BJ (cell line): ENCODE measurements around the gene PGP. TPM values are rescaled to one million over a fixed set of nuclear protein-coding genes. Genes with fewer than 3 reads are reported as not detected.

Source experiments
- CTCF ChIA-PET: fragments of 350-600 bp; formaldehyde crosslinking; extraction: SDS; loops from one replicate; lab custom pipeline; 2021; ENCODE audit warnings: antibody characterized with exemption, inconsistent platforms; lab: Yijun Ruan, JAX
- POLR2A ChIA-PET: fragments of 300-600 bp; sonication (Branson Sonifier 250); formaldehyde crosslinking; extraction: SDS; loops from one replicate; lab custom pipeline; 2021; ENCODE audit warnings: antibody characterized with exemption; lab: Charles Lee
- DNase-seq: peaks from one replicate; pipeline ENCODE4 v3.0.0-alpha.2; 2011; ENCODE audit warnings: low read depth
- H3K27me3 ChIP-seq: 2 replicates; pipeline ENCODE4 v1.6.0; 2011; ENCODE audit warnings: low read length; ENCODE audit not compliant: control insufficient read depth, insufficient read depth
- H3K36me3 ChIP-seq: 2 replicates; pipeline ENCODE4 v1.5.1; 2011; ENCODE audit warnings: low read length; ENCODE audit not compliant: control insufficient read depth, insufficient read depth
- H3K4me3 ChIP-seq: 2 replicates; pipeline ENCODE4 v1.5.1; 2011; ENCODE audit warnings: low read depth, mild to moderate bottlenecking, control low read depth, low read length
- polyA plus RNA-seq: library from polyadenylated mRNA; depleted of rRNA; stranded (reverse); fragments of >200 nt; gene quantifications from 2 replicates; pipeline ENCODE4 v1.2.3, GENCODE V29; 2011
- TF ChIP-seq, protein P1 (sequence below): IDR thresholded peaks from 2 replicates; pipeline ENCODE4 v1.5.1; 2011; ENCODE audit warnings: low read depth, mild to moderate bottlenecking, control low read depth, inconsistent platforms, low read length, moderate library complexity; ENCODE audit not compliant: insufficient read depth

The PGP gene
- polyA plus RNA-seq, 1 experiment = 7.7 TPM

DNA sequence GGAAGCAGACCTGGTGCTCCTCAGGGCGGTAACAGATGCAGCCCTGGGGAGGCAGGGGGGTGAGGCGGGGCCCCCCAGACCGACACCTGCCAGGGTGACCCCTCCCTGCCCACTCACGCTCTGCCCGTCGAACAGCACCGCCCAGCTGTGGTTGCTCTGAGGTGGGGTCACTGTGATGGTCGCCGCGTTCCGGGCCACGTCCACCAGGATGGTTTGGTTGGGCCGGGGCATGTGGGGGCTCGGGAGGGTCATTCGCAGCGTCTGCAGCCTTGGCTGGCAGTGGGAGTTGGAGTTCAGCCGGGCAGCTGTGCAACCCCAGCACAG lies 4.7 kb downstream of the PGP start:
- no peak for DNase-seq
- Histone ChIP-seq H3K36me3 (peaks cover 19% of the 10 kb centered on the region), H3K27me3 (no peaks in the 10 kb centered on the region), H3K4me3 (no peak overlapping the region)
- CTCF ChIA-PET = no interaction called here
- POLR2A ChIA-PET = no interaction called here
- TF ChIP-seq, protein P1, sequence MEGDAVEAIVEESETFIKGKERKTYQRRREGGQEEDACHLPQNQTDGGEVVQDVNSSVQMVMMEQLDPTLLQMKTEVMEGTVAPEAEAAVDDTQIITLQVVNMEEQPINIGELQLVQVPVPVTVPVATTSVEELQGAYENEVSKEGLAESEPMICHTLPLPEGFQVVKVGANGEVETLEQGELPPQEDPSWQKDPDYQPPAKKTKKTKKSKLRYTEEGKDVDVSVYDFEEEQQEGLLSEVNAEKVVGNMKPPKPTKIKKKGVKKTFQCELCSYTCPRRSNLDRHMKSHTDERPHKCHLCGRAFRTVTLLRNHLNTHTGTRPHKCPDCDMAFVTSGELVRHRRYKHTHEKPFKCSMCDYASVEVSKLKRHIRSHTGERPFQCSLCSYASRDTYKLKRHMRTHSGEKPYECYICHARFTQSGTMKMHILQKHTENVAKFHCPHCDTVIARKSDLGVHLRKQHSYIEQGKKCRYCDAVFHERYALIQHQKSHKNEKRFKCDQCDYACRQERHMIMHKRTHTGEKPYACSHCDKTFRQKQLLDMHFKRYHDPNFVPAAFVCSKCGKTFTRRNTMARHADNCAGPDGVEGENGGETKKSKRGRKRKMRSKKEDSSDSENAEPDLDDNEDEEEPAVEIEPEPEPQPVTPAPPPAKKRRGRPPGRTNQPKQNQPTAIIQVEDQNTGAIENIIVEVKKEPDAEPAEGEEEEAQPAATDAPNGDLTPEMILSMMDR = no peak

DNA sequence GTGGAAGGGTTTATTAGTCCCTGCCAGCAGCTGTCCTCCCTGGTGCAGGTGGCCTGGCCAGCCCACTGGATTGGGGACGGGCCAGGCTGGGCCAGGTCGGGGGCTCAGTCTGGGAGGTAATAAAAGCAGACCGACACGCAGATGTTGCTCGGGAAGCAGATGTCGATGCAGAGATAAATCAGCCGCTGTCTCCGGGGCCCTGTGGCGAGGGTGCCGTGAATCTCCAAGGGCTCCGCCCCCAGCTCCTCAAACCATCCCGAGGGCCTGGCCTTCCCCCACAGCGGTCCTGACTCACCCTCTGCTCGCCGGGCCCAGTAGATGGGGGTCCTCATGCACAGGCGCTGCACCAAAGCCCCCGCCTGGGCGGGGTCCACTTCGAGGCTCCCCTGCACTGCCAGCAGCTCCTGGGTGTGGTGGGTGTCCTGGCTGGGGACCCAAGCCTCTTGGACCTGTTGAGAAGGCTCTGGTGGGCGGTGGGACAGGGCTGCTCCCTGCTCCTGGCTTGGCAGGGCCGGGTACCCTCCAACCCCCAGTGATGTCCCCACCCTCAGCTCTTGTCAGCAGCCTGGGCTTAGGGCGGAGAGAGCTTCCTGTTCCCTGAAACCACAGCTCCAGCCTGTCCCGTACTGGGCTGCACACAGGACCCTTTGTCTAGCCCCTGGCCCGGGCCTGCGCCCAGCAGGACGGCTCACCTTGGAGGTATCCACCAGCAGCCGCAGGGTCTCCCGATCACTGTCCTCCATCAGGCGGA lies 5.2 kb downstream of the PGP start:
- ChIA-PET POLR2A (interaction anchor here (0.6 kb wide), 1 partner anchor 15 kb away, joined by 3 read pairs; no protein-coding TSS in a partner anchor), CTCF (no interaction called here)
- TF ChIP-seq, protein P1 = no peak
- Histone ChIP-seq H3K27me3 (no peaks in the 10 kb centered on the region), H3K4me3 (no peak overlapping the region), H3K36me3 (peaks cover 19% of the 10 kb centered on the region)
- DNase-seq = no peak

DNA sequence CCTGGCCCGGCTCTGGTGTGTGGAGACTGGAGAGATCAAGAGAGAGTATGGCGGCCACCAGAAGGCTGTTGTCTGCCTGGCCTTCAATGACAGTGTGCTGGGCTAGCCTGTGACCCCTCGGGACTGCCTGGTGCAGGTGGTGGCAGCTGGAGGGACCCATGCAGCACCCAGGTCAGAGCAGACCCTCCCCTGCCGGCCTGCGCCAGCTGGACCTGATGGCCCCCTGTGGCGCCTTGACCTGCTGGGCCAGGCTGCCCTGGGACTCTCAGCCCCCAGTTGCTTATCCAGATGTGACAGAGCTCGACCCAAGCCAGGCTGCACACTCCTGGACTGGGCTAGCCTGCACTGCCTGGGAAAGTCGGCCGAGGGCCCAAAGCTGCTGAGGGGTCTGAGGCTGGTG lies 5.9 kb downstream of the PGP start:
- no peak for DNase-seq
- Histone ChIP-seq H3K27me3 (no peaks in the 10 kb centered on the region), H3K4me3 (no peak overlapping the region), H3K36me3 (peaks cover 19% of the 10 kb centered on the region)
- CTCF ChIA-PET = no interaction called here
- TF ChIP-seq, protein P1 = no peak
- POLR2A ChIA-PET = interaction anchor here (0.6 kb wide), 1 partner anchor 15 kb away, joined by 3 read pairs; no protein-coding TSS in a partner anchor

DNA sequence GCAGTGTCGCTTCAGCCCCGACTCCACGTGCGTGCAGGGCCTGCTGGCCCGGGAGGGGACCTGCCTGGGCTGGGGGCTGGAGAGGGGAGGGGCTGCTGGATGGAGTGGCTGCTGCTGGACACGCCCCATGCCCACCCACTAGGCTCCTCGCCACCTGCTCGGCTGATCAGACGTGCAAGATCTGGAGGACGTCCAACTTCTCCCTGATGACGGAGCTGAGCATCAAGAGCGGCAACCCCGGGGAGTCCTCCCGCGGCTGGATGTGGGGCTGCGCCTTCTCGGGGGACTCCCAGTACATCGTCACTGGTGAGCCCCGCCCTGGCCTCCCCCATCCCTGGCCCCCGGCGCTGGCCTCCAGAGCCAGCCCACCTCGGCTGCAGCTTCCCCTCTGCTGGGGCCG lies 6.3 kb downstream of the PGP start:
- ChIA-PET POLR2A (no interaction called here), CTCF (no interaction called here)
- Histone ChIP-seq H3K4me3 (no peak overlapping the region), H3K36me3 (peaks cover 19% of the 10 kb centered on the region), H3K27me3 (no peaks in the 10 kb centered on the region)
- no peak for DNase-seq
- TF ChIP-seq, protein P1 = no peak

DNA sequence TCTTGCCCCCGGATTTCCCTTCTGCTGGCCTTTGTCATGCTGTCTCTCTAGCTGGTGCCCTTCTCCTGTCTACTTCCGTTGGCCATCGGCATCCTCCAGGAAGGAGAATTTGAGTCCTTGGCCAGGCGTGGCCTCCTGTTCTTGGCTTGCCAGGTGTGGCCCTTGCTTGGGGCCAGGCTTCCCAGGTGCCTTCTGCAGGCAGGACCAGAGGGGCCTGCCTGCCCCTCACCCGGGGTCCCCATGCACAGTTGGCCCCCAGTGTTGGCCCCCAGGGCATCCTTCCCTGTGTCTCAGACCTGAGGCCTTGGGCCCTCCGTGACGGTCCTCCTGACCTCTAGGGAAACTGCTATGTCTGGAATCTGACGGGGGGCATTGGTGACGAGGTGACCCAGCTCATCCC lies 6.8 kb downstream of the PGP start:
- no peak for DNase-seq
- CTCF ChIA-PET = no interaction called here
- Histone ChIP-seq H3K36me3 (peaks cover 19% of the 10 kb centered on the region), H3K27me3 (no peaks in the 10 kb centered on the region), H3K4me3 (no peak overlapping the region)
- POLR2A ChIA-PET = no interaction called here
- TF ChIP-seq, protein P1 = no peak
